Activated naive CD4-positive, alpha-beta T cell treated with anti-CD3 and anti-CD28 coated beads, Interleukin-2, amount 10 ng/mL, durations not matched to agents 7 days and 5 days (primary cell): ENCODE measurements around the gene CD151.

Experiments
- CTCF ChIA-PET: fragments of 350-600 bp; sonication (Branson Sonifier 250); formaldehyde crosslinking; loops from one replicate; lab custom pipeline; 2021; ENCODE audit warnings: antibody characterized with exemption; lab: Charles Lee
- DNase-seq: peaks from one replicate; pipeline ENCODE4 v3.0.0-alpha.2; 2020
- H3K27ac Mint-ChIP-seq: one replicate; pipeline ENCODE4 v1.8.0; 2021; ENCODE audit warnings: mild to moderate bottlenecking, moderate library complexity, mixed read lengths
- H3K27me3 Mint-ChIP-seq: one replicate; pipeline ENCODE4 v1.8.0; 2021; ENCODE audit warnings: mild to moderate bottlenecking, mixed read lengths
- H3K36me3 Mint-ChIP-seq: one replicate; pipeline ENCODE4 v1.8.0; 2021; ENCODE audit warnings: mixed read lengths
- H3K4me1 Mint-ChIP-seq: one replicate; pipeline ENCODE4 v1.8.0; 2021; ENCODE audit warnings: mixed read lengths
- H3K4me3 Mint-ChIP-seq: one replicate; pipeline ENCODE4 v1.8.0; 2021; ENCODE audit warnings: mild to moderate bottlenecking, moderate library complexity, mixed read lengths
- H3K9me3 Mint-ChIP-seq: one replicate; pipeline ENCODE4 v1.8.0; 2021; ENCODE audit warnings: mixed read lengths

The CD151 gene

GRCh38 chr11:864898-865297 is 32.1 kb downstream of the CD151 start:
- Mint-ChIP-seq H3K36me3 (no peaks in the 10 kb centered on the region), H3K27ac (no peak overlapping the region), H3K4me3 (no peak overlapping the region), H3K27me3 (no peaks in the 10 kb centered on the region), H3K9me3 (no peaks in the 10 kb centered on the region), H3K4me1 (no peaks in the 10 kb centered on the region)
- DNase-seq: no peak
- CTCF ChIA-PET: no interaction called here

GRCh38 chr11:865462-866430 is 33.0 kb downstream of the CD151 start:
- Mint-ChIP-seq H3K9me3 (no peaks in the 10 kb centered on the region), H3K4me3 (no peak overlapping the region), H3K27ac (no peak overlapping the region), H3K27me3 (no peaks in the 10 kb centered on the region), H3K36me3 (no peaks in the 10 kb centered on the region), H3K4me1 (no peaks in the 10 kb centered on the region)
- CTCF ChIA-PET: no interaction called here
- DNase-seq: no peak

GRCh38 chr11:866481-866880 is 33.7 kb downstream of the CD151 start:
- H3K4me1 Mint-ChIP-seq: no peaks in the 10 kb centered on the region
- no peaks in the 10 kb centered on the region for H3K36me3 Mint-ChIP-seq
- no peaks in the 10 kb centered on the region for H3K27me3 Mint-ChIP-seq
- H3K4me3 Mint-ChIP-seq: no peak overlapping the region
- no peak overlapping the region for H3K27ac Mint-ChIP-seq
- CTCF ChIA-PET: no interaction called here
- H3K9me3 Mint-ChIP-seq: no peaks in the 10 kb centered on the region
- DNase-seq: no peak

GRCh38 chr11:867856-868358 is 35.2 kb downstream of the CD151 start:
- H3K9me3 Mint-ChIP-seq: no peaks in the 10 kb centered on the region
- CTCF ChIA-PET: no interaction called here
- H3K27ac Mint-ChIP-seq: no peak overlapping the region

GRCh38 chr11:868394-868793 is 35.6 kb downstream of the CD151 start:
- no peak overlapping the region for H3K4me3 Mint-ChIP-seq
- no peaks in the 10 kb centered on the region for H3K9me3 Mint-ChIP-seq
- no peak overlapping the region for H3K27ac Mint-ChIP-seq
- H3K27me3 Mint-ChIP-seq: no peaks in the 10 kb centered on the region
- no peaks in the 10 kb centered on the region for H3K4me1 Mint-ChIP-seq
- DNase-seq: no peak
- no peaks in the 10 kb centered on the region for H3K36me3 Mint-ChIP-seq
- CTCF ChIA-PET: no interaction called here

More at GRCh38 chr11:867856-868358, 35.2 kb downstream of the CD151 start:
- no peaks in the 10 kb centered on the region for H3K4me1 Mint-ChIP-seq
- no peaks in the 10 kb centered on the region for H3K36me3 Mint-ChIP-seq
- no peak for DNase-seq
- H3K27me3 Mint-ChIP-seq: no peaks in the 10 kb centered on the region
- no peak overlapping the region for H3K4me3 Mint-ChIP-seq

- Mint-ChIP-seq H3K27ac (no peak overlapping the region), H3K9me3 (no peaks in the 10 kb centered on the region), H3K4me1 (no peaks in the 10 kb centered on the region), H3K4me3 (no peak overlapping the region), H3K27me3 (no peaks in the 10 kb centered on the region), H3K36me3 (no peaks in the 10 kb centered on the region)
- DNase-seq: no peak
- CTCF ChIA-PET: no interaction called here
Observed at GRCh38 chr11:868802-869201, 36.0 kb downstream of the CD151 start.

- CTCF ChIA-PET: no interaction called here
- Mint-ChIP-seq H3K4me1 (no peaks in the 10 kb centered on the region), H3K36me3 (no peaks in the 10 kb centered on the region), H3K4me3 (no peak overlapping the region), H3K9me3 (no peaks in the 10 kb centered on the region), H3K27ac (no peak overlapping the region), H3K27me3 (no peaks in the 10 kb centered on the region)
- DNase-seq: no peak
Observed at GRCh38 chr11:869399-870126, 36.8 kb downstream of the CD151 start.

GRCh38 chr11:870127-870413 is 37.3 kb downstream of the CD151 start:
- CTCF ChIA-PET: no interaction called here
- H3K4me1 Mint-ChIP-seq: no peaks in the 10 kb centered on the region

GRCh38 chr11:870418-870817 is 37.7 kb downstream of the CD151 start:
- Mint-ChIP-seq H3K36me3 (no peaks in the 10 kb centered on the region), H3K27me3 (no peaks in the 10 kb centered on the region), H3K4me1 (no peaks in the 10 kb centered on the region), H3K9me3 (no peaks in the 10 kb centered on the region), H3K4me3 (no peak overlapping the region), H3K27ac (no peak overlapping the region)
- CTCF ChIA-PET: no interaction called here
- DNase-seq: no peak

More at GRCh38 chr11:870127-870413, 37.3 kb downstream of the CD151 start:
- H3K4me3 Mint-ChIP-seq: no peak overlapping the region
- H3K27ac Mint-ChIP-seq: no peak overlapping the region
- no peaks in the 10 kb centered on the region for H3K27me3 Mint-ChIP-seq
- DNase-seq: no peak
- H3K9me3 Mint-ChIP-seq: no peaks in the 10 kb centered on the region
- H3K36me3 Mint-ChIP-seq: no peaks in the 10 kb centered on the region

- DNase-seq: no peak
- Mint-ChIP-seq H3K4me3 (no peak overlapping the region), H3K27me3 (no peaks in the 10 kb centered on the region), H3K9me3 (no peaks in the 10 kb centered on the region), H3K4me1 (no peaks in the 10 kb centered on the region), H3K36me3 (no peaks in the 10 kb centered on the region), H3K27ac (no peak overlapping the region)
- CTCF ChIA-PET: no interaction called here
Observed at GRCh38 chr11:871472-871871, 38.7 kb downstream of the CD151 start.

- Mint-ChIP-seq H3K27me3 (no peaks in the 10 kb centered on the region), H3K9me3 (no peaks in the 10 kb centered on the region), H3K27ac (no peak overlapping the region), H3K4me1 (no peaks in the 10 kb centered on the region), H3K36me3 (peaks cover 1% of the 10 kb centered on the region), H3K4me3 (no peak overlapping the region)
- CTCF ChIA-PET: no interaction called here
- DNase-seq: no peak
Observed at GRCh38 chr11:872799-873198, 40.0 kb downstream of the CD151 start.

GRCh38 chr11:873706-874105 is 41.0 kb downstream of the CD151 start:
- Mint-ChIP-seq H3K27ac (no peak overlapping the region), H3K4me1 (no peaks in the 10 kb centered on the region), H3K27me3 (no peaks in the 10 kb centered on the region), H3K36me3 (peaks cover 1% of the 10 kb centered on the region), H3K4me3 (no peak overlapping the region), H3K9me3 (no peaks in the 10 kb centered on the region)
- CTCF ChIA-PET: no interaction called here
- no peak for DNase-seq

GRCh38 chr11:875203-875602 is 42.5 kb downstream of the CD151 start:
- CTCF ChIA-PET: no interaction called here
- Mint-ChIP-seq H3K36me3 (peaks cover 1% of the 10 kb centered on the region), H3K4me1 (no peaks in the 10 kb centered on the region), H3K27me3 (no peaks in the 10 kb centered on the region), H3K27ac (no peak overlapping the region), H3K4me3 (no peak overlapping the region), H3K9me3 (no peaks in the 10 kb centered on the region)
- no peak for DNase-seq

- no peak for DNase-seq
- no peaks in the 10 kb centered on the region for H3K4me1 Mint-ChIP-seq
- no peak overlapping the region for H3K4me3 Mint-ChIP-seq
- H3K9me3 Mint-ChIP-seq: no peaks in the 10 kb centered on the region
- H3K27ac Mint-ChIP-seq: peak overlapping the region; percentile 69
- CTCF ChIA-PET: no interaction called here
- H3K36me3 Mint-ChIP-seq: peaks cover 1% of the 10 kb centered on the region
- no peaks in the 10 kb centered on the region for H3K27me3 Mint-ChIP-seq
Observed at GRCh38 chr11:875769-876301, 43.1 kb downstream of the CD151 start.
